Measurements from ENCODE around the gene KCNMA1. TPM values are rescaled to one million over a fixed set of nuclear protein-coding genes. Genes with fewer than 3 reads are reported as not detected.

KCNMA1 gene
- total and polyA plus RNA-seq, 9 of the 15 experiments (the other 6 are each of a cell fraction or from before 2014, with no cell fraction given), result 0.01 to 0.95 (median 0.15) TPM; not detected in 4

GRCh38 chr10:77409697-77410471 is 227.7 kb downstream of the KCNMA1 start:
- Histone ChIP-seq H3K27me3 (ENCODE audit: control insufficient read depth in 2 of 2, insufficient read depth in 2 of 2, low read length in 2 of 2) (peaks cover 0 to 42% of the 10 kb centered on the region in 2 experiments), H3K27ac (ENCODE audit: extremely low read depth, low read depth, low read length) (no peak overlapping the region), H4K20me1 (replicated peaks; ENCODE audit: control insufficient read depth, insufficient read depth, low read length) (peaks cover 10% of the 10 kb centered on the region), H3K4me1 (replicated peaks in 1 of 2; ENCODE audit: control insufficient read depth in 2 of 2, insufficient read depth in 2 of 2, low read length in 2 of 2) (no peaks in the 10 kb centered on the region; a peak in 2 of 5 replicates), H3K9me3 (replicated peaks; ENCODE audit: control insufficient read depth, insufficient read depth, low read depth, low read length) (no peaks in the 10 kb centered on the region), H3K9ac (ENCODE audit: insufficient read depth in 1 of 2, low read depth in 2 of 2, low read length in 2 of 2) (no peak overlapping the region), H3K4me2 (ENCODE audit: insufficient read depth, low read length) (no peak overlapping the region), H3K79me2 (ENCODE audit: control insufficient read depth, insufficient read depth, low read length) (no peaks in the 10 kb centered on the region), H2AFZ (ENCODE audit: low read depth, low read length) (no peak overlapping the region), H3K9me1 (ENCODE audit: control insufficient read depth, insufficient read depth, low read length) (no peaks in the 10 kb centered on the region), H3K36me3 (ENCODE audit: control insufficient read depth, insufficient read depth, low read length) (no peaks in the 10 kb centered on the region), H3K4me3 (no peak overlapping the region)
- FAIRE-seq (no peak), ATAC-seq (no peak), DNase-seq (ENCODE audit: extremely low read depth in 1 of 4, low spot score in 3 of 4) (no peak)
- ChIA-PET POLR2A (interaction anchor here (1.5 kb wide), 1 partner anchor 9 kb away, joined by 4 read pairs; no protein-coding TSS in a partner anchor), CTCF (ENCODE audit: low intra/inter-chr PET ratio) (no interaction called here)
- no peak for TF ChIP-seq ARID4B (CRISPR knock-in tag; IDR thresholded peaks at IDR 0.05)
- no peak for TF ChIP-seq POLR3A (IDR thresholded peaks at IDR 0.05; ENCODE audit: borderline replicate concordance, extremely low read depth, insufficient read depth, insufficient read length)
- no peak for TF ChIP-seq KLF16 (IDR thresholded peaks at IDR 0.05)
- no peak for TF ChIP-seq ADNP (tag; IDR thresholded peaks at IDR 0.05)
- no peak for TF ChIP-seq KAT7 (CRISPR knock-in tag; IDR thresholded peaks at IDR 0.05; ENCODE audit: borderline replicate concordance)
- no peak for TF ChIP-seq ZC3H4 (CRISPR knock-in tag; IDR thresholded peaks at IDR 0.05; ENCODE audit: borderline replicate concordance)
- TF ChIP-seq, protein P1, sequence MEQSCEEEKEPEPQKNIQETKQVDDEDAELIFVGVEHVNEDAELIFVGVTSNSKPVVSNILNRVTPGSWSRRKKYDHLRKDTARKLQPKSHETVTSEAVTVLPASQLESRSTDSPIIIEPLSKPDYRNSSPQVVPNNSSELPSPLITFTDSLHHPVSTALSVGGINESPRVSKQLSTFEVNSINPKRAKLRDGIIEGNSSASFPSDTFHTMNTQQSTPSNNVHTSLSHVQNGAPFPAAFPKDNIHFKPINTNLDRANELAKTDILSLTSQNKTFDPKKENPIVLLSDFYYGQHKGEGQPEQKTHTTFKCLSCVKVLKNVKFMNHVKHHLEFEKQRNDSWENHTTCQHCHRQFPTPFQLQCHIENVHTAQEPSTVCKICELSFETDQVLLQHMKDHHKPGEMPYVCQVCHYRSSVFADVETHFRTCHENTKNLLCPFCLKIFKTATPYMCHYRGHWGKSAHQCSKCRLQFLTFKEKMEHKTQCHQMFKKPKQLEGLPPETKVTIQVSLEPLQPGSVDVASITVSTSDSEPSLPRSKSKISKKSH (CRISPR knock-in tag; IDR thresholded peaks at IDR 0.05), result no peak
- no peak for TF ChIP-seq ILF3 (IDR thresholded peaks at IDR 0.05; ENCODE audit: borderline replicate concordance)
- no peak for TF ChIP-seq CREB5 (CRISPR knock-in tag; IDR thresholded peaks at IDR 0.05)
- 0% methylated on average over 7 of the region's 7 CpGs for WGBS (ENCODE audit: insufficient coverage, low coverage, missing lambda C conversion rate)
- no TSS peak for BruUV-seq (replicated peaks)
- in situ Hi-C loops (cut with MboI) (no loop called here), intact Hi-C loops (cut with micrococcal nuclease) (no loop called here)
